ENCODE data around the gene RIMBP2. TPM values are rescaled to one million over a fixed set of nuclear protein-coding genes. Genes with fewer than 3 reads are reported as not detected.

The RIMBP2 gene
- total RNA-seq, 4 donors from 2014 or later, result 1.5 to 5.3 (median 2.7) TPM

DNA sequence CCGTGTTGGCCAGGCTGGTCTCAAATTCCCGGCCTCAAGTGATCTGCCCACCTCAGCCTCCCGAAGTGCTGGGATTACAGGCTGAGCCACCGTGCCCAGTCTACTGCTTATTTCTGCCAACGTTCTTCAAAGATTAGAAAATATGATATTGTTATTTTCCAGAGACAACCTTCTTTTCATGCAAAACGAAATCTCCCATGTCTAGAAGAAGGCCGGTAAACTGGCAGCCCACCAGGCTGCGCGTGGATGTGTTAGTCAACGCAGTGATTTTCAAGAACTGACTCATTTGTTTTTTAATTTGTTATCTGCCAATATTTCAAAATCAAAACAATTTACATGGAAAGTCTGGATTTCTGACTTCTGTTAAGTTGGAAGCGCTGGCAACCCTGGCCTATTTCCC, 169.6 kb downstream of the RIMBP2 start:
- 87 to 92% methylated on average over 11 of the region's 11 CpGs for WGBS, 2 donors
- intact Hi-C loops (cut with DNase I; ENCODE audit: low total_unique reads), result no loop called here
- no peak overlapping the region for H3K4me3 ChIP-seq (ENCODE audit: low read depth, poor library complexity, severe bottlenecking)
- TF ChIP-seq, protein P1, sequence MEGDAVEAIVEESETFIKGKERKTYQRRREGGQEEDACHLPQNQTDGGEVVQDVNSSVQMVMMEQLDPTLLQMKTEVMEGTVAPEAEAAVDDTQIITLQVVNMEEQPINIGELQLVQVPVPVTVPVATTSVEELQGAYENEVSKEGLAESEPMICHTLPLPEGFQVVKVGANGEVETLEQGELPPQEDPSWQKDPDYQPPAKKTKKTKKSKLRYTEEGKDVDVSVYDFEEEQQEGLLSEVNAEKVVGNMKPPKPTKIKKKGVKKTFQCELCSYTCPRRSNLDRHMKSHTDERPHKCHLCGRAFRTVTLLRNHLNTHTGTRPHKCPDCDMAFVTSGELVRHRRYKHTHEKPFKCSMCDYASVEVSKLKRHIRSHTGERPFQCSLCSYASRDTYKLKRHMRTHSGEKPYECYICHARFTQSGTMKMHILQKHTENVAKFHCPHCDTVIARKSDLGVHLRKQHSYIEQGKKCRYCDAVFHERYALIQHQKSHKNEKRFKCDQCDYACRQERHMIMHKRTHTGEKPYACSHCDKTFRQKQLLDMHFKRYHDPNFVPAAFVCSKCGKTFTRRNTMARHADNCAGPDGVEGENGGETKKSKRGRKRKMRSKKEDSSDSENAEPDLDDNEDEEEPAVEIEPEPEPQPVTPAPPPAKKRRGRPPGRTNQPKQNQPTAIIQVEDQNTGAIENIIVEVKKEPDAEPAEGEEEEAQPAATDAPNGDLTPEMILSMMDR (IDR thresholded peaks at IDR 0.05), result no peak
- no peak for TF ChIP-seq POLR2A (IDR thresholded peaks at IDR 0.05)
- DNase-seq (ENCODE audit: low spot score in 2 of 2), result peak in 1 of 2 donors; percentile 28

DNA sequence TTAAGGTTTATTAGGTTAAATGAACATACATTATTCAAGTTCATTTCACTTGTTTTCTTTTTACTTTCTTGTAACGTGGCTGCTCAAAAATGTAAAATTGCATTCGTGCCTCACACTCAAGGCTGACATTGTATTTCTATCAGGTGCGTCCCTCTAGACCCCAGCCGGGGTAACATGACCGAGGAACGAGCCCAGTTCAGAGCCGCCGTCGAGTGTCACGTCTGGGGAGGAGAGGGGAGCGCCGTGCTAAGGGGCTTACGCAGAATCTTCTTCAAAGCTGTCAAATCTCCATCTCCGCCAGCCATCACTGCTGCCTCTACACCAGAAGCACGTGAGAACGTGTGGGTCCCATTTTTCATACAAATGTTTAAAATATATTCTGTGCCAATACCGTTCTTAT, 170.6 kb downstream of the RIMBP2 start:
- H3K4me3 ChIP-seq (ENCODE audit: low read depth, poor library complexity, severe bottlenecking), result no peak overlapping the region
- 82 to 90% methylated on average over 17 of the region's 17 CpGs for WGBS, 2 donors
- no peak for TF ChIP-seq POLR2A (IDR thresholded peaks at IDR 0.05)
- TF ChIP-seq, protein P1 (IDR thresholded peaks at IDR 0.05), result no peak
- peak in 1 of 2 donors; percentile 26 for DNase-seq (ENCODE audit: low spot score in 2 of 2)
- intact Hi-C loops (cut with DNase I; ENCODE audit: low total_unique reads), result no loop called here

- H3K4me3 ChIP-seq (ENCODE audit: low read depth, poor library complexity, severe bottlenecking), result no peak overlapping the region
- TF ChIP-seq POLR2A (IDR thresholded peaks at IDR 0.05), result no peak
- TF ChIP-seq, protein P1 (IDR thresholded peaks at IDR 0.05), result no peak
- no peak for DNase-seq (ENCODE audit: low spot score in 2 of 2)
- intact Hi-C loops (cut with DNase I; ENCODE audit: low total_unique reads), result no loop called here
- WGBS, 2 donors, result 89 to 90% methylated on average over 6 of the region's 6 CpGs
Measured at GRCh38 chr12:130540376-130540775, 175.7 kb downstream of the RIMBP2 start.

- TF ChIP-seq, protein P1 (IDR thresholded peaks at IDR 0.05), result no peak
- TF ChIP-seq POLR2A (IDR thresholded peaks at IDR 0.05), result no peak
- no peak for DNase-seq (ENCODE audit: low spot score in 2 of 2)
- H3K4me3 ChIP-seq (ENCODE audit: low read depth, poor library complexity, severe bottlenecking), result no peak overlapping the region
- intact Hi-C loops (cut with DNase I; ENCODE audit: low total_unique reads), result no loop called here
- WGBS, 2 donors, result 77 to 78% methylated on average over 17 of the region's 17 CpGs
Measured at GRCh38 chr12:130538343-130539095, 177.6 kb downstream of the RIMBP2 start.

- WGBS, 2 donors, result 53 to 69% methylated on average over 3 of the region's 3 CpGs
Measured at GRCh38 chr12:130537655-130538054, 178.4 kb downstream of the RIMBP2 start.

More at GRCh38 chr12:130537655-130538054, 178.4 kb downstream of the RIMBP2 start:
- intact Hi-C loops (cut with DNase I; ENCODE audit: low total_unique reads), result no loop called here
- no peak for DNase-seq (ENCODE audit: low spot score in 2 of 2)
- TF ChIP-seq, protein P1 (IDR thresholded peaks at IDR 0.05), result no peak
- no peak for TF ChIP-seq POLR2A (IDR thresholded peaks at IDR 0.05)
- no peak overlapping the region for H3K4me3 ChIP-seq (ENCODE audit: low read depth, poor library complexity, severe bottlenecking)

All from lower leg skin (tissue), 4 donors.